GM18502 (cell line): ENCODE results near the gene PDE9A.
"Not testable (repeated sequence)": the region's sequence is repeated elsewhere in the genome, so short reads cannot be mapped to it uniquely, and the experiment has no call there.

Experiments
- ATAC-seq: cut with Tn5 transposase; IDR thresholded peaks from one replicate; pipeline ENCODE4 v1.9.1; 2021; ENCODE audit warnings: mild to moderate bottlenecking; ENCODE audit not compliant: unreplicated experiment, poor library complexity

PDE9A gene

GRCh38 chr21:42623694-42624093 lies 29.7 kb upstream of the PDE9A start:
- ATAC-seq: no peak

- no peak for ATAC-seq
Measured at GRCh38 chr21:42624095-42624790, 29.2 kb upstream of the PDE9A start.

GRCh38 chr21:42624936-42625335 lies 28.5 kb upstream of the PDE9A start:
- ATAC-seq: no peak

- no peak for ATAC-seq
Measured at GRCh38 chr21:42626171-42626570, 27.2 kb upstream of the PDE9A start.

GRCh38 chr21:42627527-42628289 lies 25.7 kb upstream of the PDE9A start:
- no peak for ATAC-seq

GRCh38 chr21:42628466-42629061 lies 24.9 kb upstream of the PDE9A start:
- ATAC-seq: not testable (repeated sequence)

- no peak for ATAC-seq
Measured at GRCh38 chr21:42629933-42630589, 23.4 kb upstream of the PDE9A start.

GRCh38 chr21:42630626-42631025 lies 22.8 kb upstream of the PDE9A start:
- ATAC-seq: no peak

- no peak for ATAC-seq
Measured at GRCh38 chr21:42631142-42631541, 22.3 kb upstream of the PDE9A start.

GRCh38 chr21:42632336-42632751 lies 21.1 kb upstream of the PDE9A start:
- ATAC-seq: no peak

GRCh38 chr21:42632771-42633690 lies 20.4 kb upstream of the PDE9A start:
- no peak for ATAC-seq

GRCh38 chr21:42633858-42634257 lies 19.6 kb upstream of the PDE9A start:
- ATAC-seq: no peak

GRCh38 chr21:42635848-42636519 lies 17.4 kb upstream of the PDE9A start:
- ATAC-seq: no peak

GRCh38 chr21:42636520-42637266 lies 16.7 kb upstream of the PDE9A start:
- no peak for ATAC-seq

GRCh38 chr21:42637267-42638041 lies 16.0 kb upstream of the PDE9A start:
- ATAC-seq: no peak

- ATAC-seq: no peak
Measured at GRCh38 chr21:42638266-42638863, 15.1 kb upstream of the PDE9A start.

- ATAC-seq: no peak
Measured at GRCh38 chr21:42639646-42640152, 13.7 kb upstream of the PDE9A start.
